Vagina (tissue), 2 donors: Measurements from ENCODE around the gene LAIR2. TPM values are rescaled to one million over a fixed set of nuclear protein-coding genes. Genes with fewer than 3 reads are reported as not detected.
A peak's percentile ranks its signal among the peaks of the same experiment; 100 is the strongest.

Source experiments
- DNase-seq, 2 donors: peaks; one replicate each; pipeline ENCODE4 v3.0.0-alpha.2; 2017; ENCODE audit errors: extremely low spot score in 2 of 2
- H3K27ac ChIP-seq: fragments of 200-600 bp; sonication (generic); one replicate; pipeline ENCODE4 v1.5.1; 2019
- H3K27me3 ChIP-seq: fragments of 200-600 bp; sonication (generic); one replicate; pipeline ENCODE4 v1.5.1; 2019
- H3K36me3 ChIP-seq, 2 donors: fragments of 200-600 bp; sonication (generic); one replicate each; pipeline ENCODE4 v1.5.1; 2017 to 2019
- H3K4me1 ChIP-seq: fragments of 200-600 bp; sonication (generic); one replicate; pipeline ENCODE4 v1.5.1; 2019
- H3K4me3 ChIP-seq, 2 donors: fragments of 200-600 bp; sonication (generic); 1 replicate in 1 of 2; 2 replicates in 1 of 2; pipeline ENCODE4 v1.5.1; 2016 to 2019
- H3K9me3 ChIP-seq: fragments of 200-600 bp; sonication (generic); one replicate; pipeline ENCODE4 v1.5.1; 2019
- POLR2A ChIP-seq, 2 donors: fragments of 450-650 bp; IDR thresholded peaks; one replicate each; pipeline ENCODE4 v1.6.1; 2017; ENCODE audit warnings: antibody characterized with exemption in 2 of 2, mild to moderate bottlenecking in 2 of 2, moderate library complexity in 2 of 2
- POLR2AphosphoS5 ChIP-seq, 2 donors: sonication (generic); formaldehyde crosslinking; IDR thresholded peaks; one replicate each; pipeline ENCODE4 v1.9.0; 2017; ENCODE audit warnings: antibody characterized with exemption in 2 of 2, mild to moderate bottlenecking in 2 of 2, low read depth in 1 of 2; ENCODE audit not compliant: insufficient read depth in 1 of 2
- intact Hi-C: fragments of 100-400 bp; cut with DNase I; formaldehyde crosslinking; loops from one replicate; pipeline ENCODE4 v1.15.1; 2023
- total RNA-seq: library from RNA; depleted of rRNA; stranded (reverse); fragments of >200 nt; gene quantifications from one replicate; pipeline ENCODE4 v1.2.3, GENCODE V29; 2016
- TF ChIP-seq, protein P1 (sequence below), 3 experiments: fragments of 450-650 bp in 2 of 3; fragments of 200-600 bp in 1 of 3; sonication (generic) in 1 of 3; IDR thresholded peaks; one replicate each; pipeline ENCODE4 v1.5.1; 2017 to 2019; ENCODE audit warnings: antibody characterized with exemption in 3 of 3, mild to moderate bottlenecking in 2 of 3, moderate library complexity in 2 of 3

Gene LAIR2
- total RNA-seq, 1 donor from 2014 or later = not detected

- H3K36me3 ChIP-seq = no peaks in the 10 kb centered on the region
- peak in 1 of 2 donors; percentile 88 for DNase-seq
- peak within 1 kb of the TSS; percentile 48 to 50 for H3K4me3 ChIP-seq
- intact Hi-C loops = no loop called here
- TF ChIP-seq POLR2A (IDR thresholded peaks at IDR 0.05) (peak in 1 of 2 donors; percentile 76), POLR2AphosphoS5 (IDR thresholded peaks at IDR 0.05; ENCODE audit: insufficient read depth in 1 of 2, low read depth in 1 of 2) (peak; percentile 72 to 94)
- TF ChIP-seq, protein P1, sequence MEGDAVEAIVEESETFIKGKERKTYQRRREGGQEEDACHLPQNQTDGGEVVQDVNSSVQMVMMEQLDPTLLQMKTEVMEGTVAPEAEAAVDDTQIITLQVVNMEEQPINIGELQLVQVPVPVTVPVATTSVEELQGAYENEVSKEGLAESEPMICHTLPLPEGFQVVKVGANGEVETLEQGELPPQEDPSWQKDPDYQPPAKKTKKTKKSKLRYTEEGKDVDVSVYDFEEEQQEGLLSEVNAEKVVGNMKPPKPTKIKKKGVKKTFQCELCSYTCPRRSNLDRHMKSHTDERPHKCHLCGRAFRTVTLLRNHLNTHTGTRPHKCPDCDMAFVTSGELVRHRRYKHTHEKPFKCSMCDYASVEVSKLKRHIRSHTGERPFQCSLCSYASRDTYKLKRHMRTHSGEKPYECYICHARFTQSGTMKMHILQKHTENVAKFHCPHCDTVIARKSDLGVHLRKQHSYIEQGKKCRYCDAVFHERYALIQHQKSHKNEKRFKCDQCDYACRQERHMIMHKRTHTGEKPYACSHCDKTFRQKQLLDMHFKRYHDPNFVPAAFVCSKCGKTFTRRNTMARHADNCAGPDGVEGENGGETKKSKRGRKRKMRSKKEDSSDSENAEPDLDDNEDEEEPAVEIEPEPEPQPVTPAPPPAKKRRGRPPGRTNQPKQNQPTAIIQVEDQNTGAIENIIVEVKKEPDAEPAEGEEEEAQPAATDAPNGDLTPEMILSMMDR (IDR thresholded peaks at IDR 0.05) = no peak
- H3K4me1 ChIP-seq = peaks cover 47% of the 10 kb centered on the region
- H3K27ac ChIP-seq = peak within 1 kb of the TSS; percentile 88
- H3K9me3 ChIP-seq = no peaks in the 10 kb centered on the region
- H3K27me3 ChIP-seq = no peaks in the 10 kb centered on the region
Measured at GRCh38 chr19:54473071-54473891, 29.4 kb upstream of the LAIR2 start, which contains the start of gene CDC42EP5. Gene CDC42EP5 (minus strand): TSS chr19:54473296. CDS start chr19:54465547, 7,749 bp downstream.

DNA sequence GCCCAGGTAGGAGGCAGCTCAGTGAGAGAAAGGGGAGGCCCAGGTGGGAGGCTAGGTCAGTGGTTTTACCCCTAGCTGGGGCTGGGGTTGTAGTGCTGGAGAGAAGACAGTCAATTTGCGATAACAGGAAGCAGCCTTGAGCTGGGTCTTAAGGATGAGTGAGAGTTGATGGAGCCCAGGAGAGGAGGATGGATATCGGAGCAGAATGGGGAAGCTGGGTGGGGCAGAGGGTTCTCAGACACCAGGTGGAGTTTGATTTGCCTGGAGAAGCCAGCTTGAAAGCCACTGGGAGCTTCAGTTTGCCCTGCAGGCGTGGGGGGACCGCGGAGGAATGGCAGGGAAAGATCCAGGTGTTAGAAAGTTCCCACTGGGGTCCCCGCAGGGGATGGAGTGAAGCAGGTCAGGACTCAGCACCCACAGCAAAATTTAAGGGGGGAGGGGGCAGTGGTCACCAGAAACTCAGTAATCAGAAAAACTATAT is 28.7 kb upstream of the LAIR2 start:
- Histone ChIP-seq H3K27me3 (no peaks in the 10 kb centered on the region), H3K27ac (peak overlapping the region; percentile 88), H3K36me3 (no peaks in the 10 kb centered on the region), H3K4me3 (peak overlapping the region; percentile 48 to 50), H3K4me1 (peaks cover 47% of the 10 kb centered on the region), H3K9me3 (no peaks in the 10 kb centered on the region)
- DNase-seq = no peak
- intact Hi-C loops = no loop called here
- no peak for TF ChIP-seq POLR2A (IDR thresholded peaks at IDR 0.05)
- no peak for TF ChIP-seq POLR2AphosphoS5 (IDR thresholded peaks at IDR 0.05; ENCODE audit: insufficient read depth in 1 of 2, low read depth in 1 of 2)
- TF ChIP-seq, protein P1 (IDR thresholded peaks at IDR 0.05) = no peak

DNA sequence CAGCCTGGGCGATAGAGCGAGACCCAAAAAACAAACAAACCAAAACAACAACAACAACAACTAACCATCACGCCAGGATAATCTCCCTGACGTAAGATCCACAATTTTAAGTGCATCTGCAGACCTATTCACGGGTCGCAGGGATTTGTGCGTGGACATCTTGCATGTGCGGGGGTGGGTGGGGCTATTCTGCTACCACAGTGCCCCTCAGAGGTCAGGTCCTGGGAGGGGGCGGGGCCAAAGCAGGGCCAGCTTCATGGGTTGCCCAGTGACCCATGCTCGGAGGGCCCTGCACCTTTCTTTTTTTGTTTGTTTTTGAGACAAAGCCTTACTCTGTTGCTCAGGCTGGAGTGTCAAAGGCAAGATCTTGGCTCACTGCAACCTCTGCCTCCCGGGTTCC is 26.9 kb upstream of the LAIR2 start:
- no peak for DNase-seq
- Histone ChIP-seq H3K27ac (no peak overlapping the region), H3K9me3 (no peaks in the 10 kb centered on the region), H3K36me3 (no peaks in the 10 kb centered on the region), H3K27me3 (no peaks in the 10 kb centered on the region), H3K4me1 (peaks cover 29% of the 10 kb centered on the region), H3K4me3 (no peak overlapping the region)
- TF ChIP-seq POLR2A (IDR thresholded peaks at IDR 0.05) = no peak
- TF ChIP-seq POLR2AphosphoS5 (IDR thresholded peaks at IDR 0.05; ENCODE audit: insufficient read depth in 1 of 2, low read depth in 1 of 2) = no peak
- TF ChIP-seq, protein P1 (IDR thresholded peaks at IDR 0.05) = no peak
- intact Hi-C loops = no loop called here

DNA sequence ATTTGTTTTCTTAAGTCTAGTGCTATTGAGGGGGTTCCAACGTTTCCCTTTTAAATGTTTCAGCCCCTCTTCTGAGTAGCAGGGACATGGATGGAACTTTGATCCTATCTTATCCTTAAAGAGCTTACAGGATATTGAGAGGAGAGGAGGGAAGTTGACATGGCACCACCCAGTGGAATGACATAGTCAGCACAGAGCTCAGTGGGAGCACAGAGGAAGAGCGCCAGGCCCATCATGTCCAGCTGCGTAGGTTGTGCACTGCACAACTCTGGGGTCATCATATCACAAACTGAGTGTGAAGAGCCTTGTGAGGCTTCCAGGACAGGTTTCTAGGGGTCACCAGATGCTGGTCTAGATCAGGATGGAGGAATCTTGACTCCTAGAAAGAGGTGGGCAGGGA is 25.0 kb upstream of the LAIR2 start:
- Histone ChIP-seq H3K27me3 (no peaks in the 10 kb centered on the region), H3K9me3 (no peaks in the 10 kb centered on the region), H3K4me1 (peaks cover 17% of the 10 kb centered on the region), H3K27ac (no peak overlapping the region), H3K4me3 (no peak overlapping the region), H3K36me3 (no peaks in the 10 kb centered on the region)
- TF ChIP-seq, protein P1 (IDR thresholded peaks at IDR 0.05) = no peak
- TF ChIP-seq POLR2A (IDR thresholded peaks at IDR 0.05) = no peak
- no peak for TF ChIP-seq POLR2AphosphoS5 (IDR thresholded peaks at IDR 0.05; ENCODE audit: insufficient read depth in 1 of 2, low read depth in 1 of 2)
- intact Hi-C loops = no loop called here
- DNase-seq = no peak
